Transverse colon (tissue), 4 donors: ENCODE measurements around the gene WDHD1.

ENCODE experiments used
- CTCF ChIP-seq, 5 experiments: fragments of 200-600 bp in 3 of 5; fragments of 450-650 bp in 2 of 5; sonication (generic) in 3 of 5; IDR thresholded peaks; 1 replicate in 2 of 5; 2 replicates in 3 of 5; pipeline ENCODE4 v1.5.1; 2016 to 2017; ENCODE audit warnings: antibody characterized with exemption in 5 of 5, inconsistent platforms in 3 of 5, mild to moderate bottlenecking in 2 of 5, moderate library complexity in 1 of 5
- EP300 ChIP-seq: sonication (generic); formaldehyde crosslinking; IDR thresholded peaks from one replicate; pipeline ENCODE4 v1.6.1; 2017; ENCODE audit warnings: antibody characterized with exemption, low read depth
- POLR2A ChIP-seq: fragments of 450-650 bp; IDR thresholded peaks from one replicate; pipeline ENCODE4 v1.6.1; 2016; ENCODE audit warnings: antibody characterized with exemption, mild to moderate bottlenecking, moderate library complexity
- POLR2AphosphoS5 ChIP-seq, 3 donors: sonication (generic); formaldehyde crosslinking; IDR thresholded peaks; one replicate each; pipeline ENCODE4 v1.6.1; 2016; ENCODE audit warnings: antibody characterized with exemption in 3 of 3

GRCh38 chr14:54933006-54933405 is 93.9 kb downstream of the WDHD1 start:
- TF ChIP-seq EP300 (no peak), CTCF (IDR thresholded peaks at IDR 0.05) (no peak), POLR2A (no peak), POLR2AphosphoS5 (IDR thresholded peaks at IDR 0.05) (no peak)
